MCF 10A (cell line): ENCODE measurements around the gene PIGT. TPM values are rescaled to one million over a fixed set of nuclear protein-coding genes. Genes with fewer than 3 reads are reported as not detected.

Experiments
- BruUV-seq: library from RNA; stranded (reverse); fragments of 400-500 nt; replicated peaks from 2 replicates; lab custom pipeline; 2021; lab: Mats Ljungman, UMichigan
- CTCF ChIA-PET: fragments of 300-600 bp; sonication (Branson Sonifier 250); formaldehyde crosslinking; extraction: SDS; loops from one replicate; lab custom pipeline; 2021; ENCODE audit warnings: antibody characterized with exemption, inconsistent platforms; lab: Yijun Ruan, JAX
- POLR2A ChIA-PET: fragments of 300-600, 350-650 bp; sonication (Branson Sonifier 250); formaldehyde crosslinking; extraction: SDS; loops from one replicate; lab custom pipeline; 2020; ENCODE audit warnings: antibody characterized with exemption, inconsistent platforms; lab: Yijun Ruan, JAX
- DNase-seq: peaks from one replicate; pipeline ENCODE4 v3.0.0-alpha.2; 2018; ENCODE audit not compliant: unreplicated experiment
- H3K27ac Mint-ChIP-seq: one replicate; pipeline ENCODE4 v1.8.0; 2022; ENCODE audit warnings: mild to moderate bottlenecking, low read depth, mixed read lengths; ENCODE audit not compliant: unreplicated experiment
- H3K27me3 Mint-ChIP-seq: one replicate; pipeline ENCODE4 v1.8.0; 2022; ENCODE audit warnings: mixed read lengths; ENCODE audit not compliant: insufficient read depth, unreplicated experiment
- H3K36me3 Mint-ChIP-seq: one replicate; pipeline ENCODE4 v1.8.0; 2022; ENCODE audit warnings: mild to moderate bottlenecking, moderate library complexity, mixed read lengths; ENCODE audit not compliant: insufficient read depth, unreplicated experiment
- H3K4me1 Mint-ChIP-seq: one replicate; pipeline ENCODE4 v1.8.0; 2022; ENCODE audit warnings: mixed read lengths; ENCODE audit not compliant: insufficient read depth, unreplicated experiment
- H3K4me3 Mint-ChIP-seq: one replicate; pipeline ENCODE4 v1.8.0; 2022; ENCODE audit warnings: mild to moderate bottlenecking, moderate library complexity, mixed read lengths; ENCODE audit not compliant: unreplicated experiment
- H3K9me3 Mint-ChIP-seq: one replicate; pipeline ENCODE4 v1.8.0; 2022; ENCODE audit warnings: mixed read lengths; ENCODE audit not compliant: unreplicated experiment
- intact Hi-C: fragments of 100-400 bp; cut with micrococcal nuclease; formaldehyde crosslinking; loops from 2 replicates; pipeline ENCODE4 v1.14.1; 2022
- total RNA-seq: library from RNA; stranded (reverse); gene quantifications from 2 replicates; pipeline ENCODE4 v1.2.3, GENCODE V29; 2022
- TF ChIP-seq, protein P1 (sequence below): fragments of 200-600 bp; IDR thresholded peaks from one replicate; pipeline ENCODE4 v1.8.0; 2022; ENCODE audit warnings: antibody characterized with exemption, mild to moderate bottlenecking; ENCODE audit not compliant: unreplicated experiment

The PIGT gene
- total RNA-seq, 1 experiment from 2014 or later: 79.4 TPM

DNA sequence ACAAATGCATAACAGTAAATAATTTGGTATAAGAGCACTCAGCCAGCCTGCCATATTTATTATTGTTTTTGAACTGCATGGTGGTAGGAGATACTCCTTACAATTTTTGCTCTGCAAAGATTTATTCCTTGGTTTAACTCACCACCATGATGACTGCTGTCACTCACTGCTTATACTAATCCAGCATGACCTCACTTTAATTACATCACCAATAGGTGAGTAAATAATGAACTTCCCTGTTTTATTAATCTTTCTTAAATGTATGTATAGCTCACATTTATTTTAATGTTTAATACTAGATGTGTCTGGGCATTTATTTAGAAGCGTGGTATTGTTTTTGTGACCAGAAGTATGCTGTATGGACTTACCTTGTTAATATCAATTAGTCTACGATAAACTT, 25.0 kb upstream of the PIGT start:
- ChIA-PET POLR2A (no interaction called here), CTCF (interaction anchor here (0.6 to 1.8 kb wide), 3 partner anchors 15 to 155 kb away, joined by 3 to 10 read pairs (median 4); partner anchors contain the start of gene SYS1)
- H3K4me3 Mint-ChIP-seq: no peak overlapping the region
- intact Hi-C loops: no loop called here
- H3K9me3 Mint-ChIP-seq: no peaks in the 10 kb centered on the region
- TF ChIP-seq, protein P1, sequence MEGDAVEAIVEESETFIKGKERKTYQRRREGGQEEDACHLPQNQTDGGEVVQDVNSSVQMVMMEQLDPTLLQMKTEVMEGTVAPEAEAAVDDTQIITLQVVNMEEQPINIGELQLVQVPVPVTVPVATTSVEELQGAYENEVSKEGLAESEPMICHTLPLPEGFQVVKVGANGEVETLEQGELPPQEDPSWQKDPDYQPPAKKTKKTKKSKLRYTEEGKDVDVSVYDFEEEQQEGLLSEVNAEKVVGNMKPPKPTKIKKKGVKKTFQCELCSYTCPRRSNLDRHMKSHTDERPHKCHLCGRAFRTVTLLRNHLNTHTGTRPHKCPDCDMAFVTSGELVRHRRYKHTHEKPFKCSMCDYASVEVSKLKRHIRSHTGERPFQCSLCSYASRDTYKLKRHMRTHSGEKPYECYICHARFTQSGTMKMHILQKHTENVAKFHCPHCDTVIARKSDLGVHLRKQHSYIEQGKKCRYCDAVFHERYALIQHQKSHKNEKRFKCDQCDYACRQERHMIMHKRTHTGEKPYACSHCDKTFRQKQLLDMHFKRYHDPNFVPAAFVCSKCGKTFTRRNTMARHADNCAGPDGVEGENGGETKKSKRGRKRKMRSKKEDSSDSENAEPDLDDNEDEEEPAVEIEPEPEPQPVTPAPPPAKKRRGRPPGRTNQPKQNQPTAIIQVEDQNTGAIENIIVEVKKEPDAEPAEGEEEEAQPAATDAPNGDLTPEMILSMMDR: no peak
- no peak overlapping the region for H3K27ac Mint-ChIP-seq
- no peaks in the 10 kb centered on the region for H3K36me3 Mint-ChIP-seq
- no peak for DNase-seq
- H3K4me1 Mint-ChIP-seq: no peaks in the 10 kb centered on the region
- H3K27me3 Mint-ChIP-seq: no peaks in the 10 kb centered on the region
- BruUV-seq: no TSS peak

DNA sequence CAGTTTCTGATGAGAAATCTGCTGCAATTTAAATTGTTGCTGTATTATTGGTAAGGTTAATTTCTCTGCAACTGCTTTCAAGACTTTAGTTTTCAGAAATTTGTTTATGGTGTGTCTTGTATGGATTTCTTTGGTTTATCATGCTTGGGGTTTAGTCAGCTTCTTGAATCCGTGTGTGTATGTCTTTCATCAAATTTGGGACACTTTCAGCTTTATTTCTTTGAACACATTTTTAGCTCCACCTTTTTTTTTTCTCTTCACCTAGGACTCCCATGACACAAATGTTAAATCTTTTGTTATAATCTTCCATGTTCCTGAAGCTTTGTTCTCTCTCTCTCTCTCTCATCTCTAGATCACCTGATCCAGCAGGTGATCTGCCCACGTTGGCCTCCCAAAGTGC, 24.4 kb upstream of the PIGT start:
- H3K4me1 Mint-ChIP-seq: no peaks in the 10 kb centered on the region
- ChIA-PET CTCF (interaction anchor here (0.7 to 3.0 kb wide), 4 partner anchors 14 to 46 kb away, joined by 3 to 20 read pairs (median 8); partner anchors contain the start of gene SYS1), POLR2A (no interaction called here)
- TF ChIP-seq, protein P1: no peak
- no peak overlapping the region for H3K4me3 Mint-ChIP-seq
- no peaks in the 10 kb centered on the region for H3K27me3 Mint-ChIP-seq
- H3K27ac Mint-ChIP-seq: no peak overlapping the region
- no TSS peak for BruUV-seq
- intact Hi-C loops: no loop called here
- H3K36me3 Mint-ChIP-seq: no peaks in the 10 kb centered on the region
- no peaks in the 10 kb centered on the region for H3K9me3 Mint-ChIP-seq
- no peak for DNase-seq

DNA sequence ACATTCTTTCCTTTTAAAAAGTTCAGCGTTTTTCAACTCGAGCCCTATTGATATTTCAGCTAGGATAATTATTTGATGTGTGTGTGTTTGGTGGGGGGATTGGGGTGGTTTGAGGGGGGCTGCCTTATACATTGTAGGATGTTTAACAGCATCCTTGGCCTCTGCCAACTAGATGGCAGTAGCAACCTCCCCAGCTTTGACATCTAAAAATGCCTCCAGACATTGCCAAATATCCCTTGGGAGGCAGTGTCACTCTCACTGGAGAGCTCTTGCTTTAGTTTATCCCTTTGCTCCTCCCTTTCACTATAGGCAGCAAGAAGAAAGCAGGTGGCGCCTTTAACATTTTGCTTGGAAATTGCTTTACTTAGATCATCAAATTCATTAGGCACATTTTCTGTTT, 23.2 kb upstream of the PIGT start:
- Mint-ChIP-seq H3K27ac (no peak overlapping the region), H3K36me3 (no peaks in the 10 kb centered on the region), H3K4me3 (no peak overlapping the region), H3K9me3 (no peaks in the 10 kb centered on the region), H3K4me1 (no peaks in the 10 kb centered on the region), H3K27me3 (no peaks in the 10 kb centered on the region)
- DNase-seq: no peak
- POLR2A ChIA-PET: interaction anchor here (0.5 to 1.5 kb wide), 5 partner anchors 14 to 396 kb away, joined by 3 to 7 read pairs (median 4); partner anchors contain the start of gene SYS1
- CTCF ChIA-PET: interaction anchor here (0.6 to 3.0 kb wide), 14 partner anchors 8 to 379 kb away, joined by 3 to 20 read pairs (median 4); partner anchors contain the start of gene SYS1
- BruUV-seq: no TSS peak
- intact Hi-C loops: no loop called here
- TF ChIP-seq, protein P1: no peak

DNA sequence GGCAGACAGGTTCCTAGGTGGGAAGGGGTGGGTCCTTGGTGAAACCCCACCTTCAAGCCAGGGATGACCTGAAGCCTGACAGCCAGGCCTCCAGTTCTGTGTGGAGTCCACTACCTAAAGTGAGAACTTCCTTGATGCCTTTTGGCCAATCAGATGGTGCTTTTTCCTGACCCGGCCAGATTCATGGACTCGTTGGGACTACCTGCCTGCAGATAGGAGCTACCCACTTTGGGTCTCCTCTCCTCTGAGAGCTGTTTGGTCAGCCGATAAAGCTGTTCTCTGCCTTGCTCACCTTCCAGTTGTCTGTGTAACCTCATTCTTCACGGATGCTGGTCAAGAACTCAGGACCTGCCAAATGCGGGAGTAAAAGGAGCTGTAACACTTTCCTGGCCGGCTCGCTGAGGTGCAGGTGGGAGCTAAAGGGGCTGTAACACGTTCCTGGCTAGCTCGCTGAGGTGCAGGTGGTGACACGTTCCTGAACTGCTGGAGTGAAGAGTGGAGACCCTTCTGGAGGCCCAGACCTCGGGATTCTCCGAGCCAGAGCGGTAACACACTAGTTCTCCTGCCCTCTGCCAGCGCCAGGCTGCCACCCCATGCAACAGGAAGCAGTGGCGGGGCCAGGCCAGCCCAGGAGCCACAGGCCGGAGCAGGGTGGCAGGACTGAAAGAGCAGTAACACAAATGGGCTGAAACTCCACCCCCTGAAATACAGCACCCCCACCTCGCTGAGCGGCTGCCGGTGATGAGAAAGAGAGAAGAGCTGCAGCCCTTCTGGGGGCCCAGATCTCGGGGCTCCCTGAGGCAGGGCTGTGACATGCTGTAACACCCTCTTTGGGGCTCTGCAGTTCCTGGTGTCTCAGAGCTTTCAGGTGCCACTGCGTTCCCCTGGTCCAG, 21.5 kb upstream of the PIGT start:
- H3K9me3 Mint-ChIP-seq: peaks cover 10% of the 10 kb centered on the region
- no peak overlapping the region for H3K27ac Mint-ChIP-seq
- POLR2A ChIA-PET: interaction anchor here (0.5 kb wide), 1 partner anchor 186 kb away, joined by 5 read pairs; no protein-coding TSS in a partner anchor
- intact Hi-C loops: no loop called here
- CTCF ChIA-PET: interaction anchor here (0.6 to 3.0 kb wide), 8 partner anchors 21 to 377 kb away, joined by 3 to 20 read pairs (median 6); no protein-coding TSS in a partner anchor
- no peaks in the 10 kb centered on the region for H3K36me3 Mint-ChIP-seq
- DNase-seq: no peak
- BruUV-seq: no TSS peak
- H3K4me1 Mint-ChIP-seq: no peaks in the 10 kb centered on the region
- H3K4me3 Mint-ChIP-seq: no peak overlapping the region
- TF ChIP-seq, protein P1: no peak
- H3K27me3 Mint-ChIP-seq: no peaks in the 10 kb centered on the region
